ENCODE results near the gene INVS. TPM values are rescaled to one million over a fixed set of nuclear protein-coding genes. Genes with fewer than 3 reads are reported as not detected.

Gene INVS
- total RNA-seq, 1 experiment from 2014 or later: 21.1 TPM

- no peak for TF ChIP-seq REST (IDR thresholded peaks at IDR 0.05; ENCODE audit: low read depth)
- TF ChIP-seq JUND (IDR thresholded peaks at IDR 0.05): no peak
Measured at GRCh38 chr9:100087218-100087617, 11.8 kb upstream of the INVS start (continued).

- H3K4me2 ChIP-seq (ENCODE audit: low read length): no peak overlapping the region
- CTCF ChIA-PET: no interaction called here
Measured at GRCh38 chr9:100088202-100088601, 10.8 kb upstream of the INVS start.

More at GRCh38 chr9:100088202-100088601, 10.8 kb upstream of the INVS start:
- Histone ChIP-seq H3K9ac (ENCODE audit: low read length) (no peak overlapping the region), H3K79me2 (ENCODE audit: insufficient read depth, low read length) (peaks cover 86% of the 10 kb centered on the region), H3K4me3 (replicated peaks in 1 of 2; ENCODE audit: low read depth in 1 of 2, low read length in 2 of 2) (no peak overlapping the region), H3K9me2 (ENCODE audit: insufficient read depth) (no peaks in the 10 kb centered on the region), H3K4me1 (ENCODE audit: control insufficient read depth in 1 of 2, insufficient read depth in 2 of 2, low read length in 2 of 2) (no peaks in the 10 kb centered on the region), H3K9me3 (ENCODE audit: control insufficient read depth in 1 of 2, insufficient read depth in 1 of 2, low read depth in 1 of 2, low read length in 2 of 2) (no peaks in the 10 kb centered on the region), H3K27me3 (ENCODE audit: insufficient read depth, low read length) (no peaks in the 10 kb centered on the region), H4K20me1 (ENCODE audit: insufficient read depth) (peaks cover 12% of the 10 kb centered on the region; the same call in 1 of the 2 replicates), H3K36me3 (ENCODE audit: control insufficient read depth in 1 of 2, insufficient read depth in 2 of 2, low read length in 2 of 2) (no peaks in the 10 kb centered on the region), H2AFZ (ENCODE audit: low read depth, low read length, poor library complexity, severe bottlenecking) (no peak overlapping the region), H3K27ac (ENCODE audit: low read depth, low read length) (no peak overlapping the region)
- TF ChIP-seq POLR2AphosphoS5 (IDR thresholded peaks at IDR 0.05; ENCODE audit: low read depth, low read length): no peak
- no peak for TF ChIP-seq YY1 (IDR thresholded peaks at IDR 0.05; ENCODE audit: extremely low read depth, insufficient replicate concordance, low read depth, low read length)
- no peak for TF ChIP-seq RAD21 (IDR thresholded peaks at IDR 0.05; ENCODE audit: low read depth)
- no peak for TF ChIP-seq EGR1 (IDR thresholded peaks at IDR 0.05; ENCODE audit: low read depth)
- no peak for TF ChIP-seq EZH2 (IDR thresholded peaks at IDR 0.05)
- TF ChIP-seq TCF7L2 (IDR thresholded peaks at IDR 0.05; ENCODE audit: borderline replicate concordance, extremely low read depth, insufficient read depth, insufficient read length): no peak
- TF ChIP-seq ZNF274 (IDR thresholded peaks at IDR 0.05; ENCODE audit: low read depth, low read length): no peak
- TF ChIP-seq CTCF (IDR thresholded peaks at IDR 0.05 in 2 of 3, conservative IDR thresholded peaks at IDR 0.05 in 1 of 3; ENCODE audit: borderline replicate concordance in 1 of 3, insufficient read depth in 1 of 3, low read depth in 2 of 3, low read length in 2 of 3): no peak
- intact Hi-C loops (cut with micrococcal nuclease): no loop called here
- DNase-seq (ENCODE audit: low read depth, low spot score) (no peak), ATAC-seq (no peak)
- BruUV-seq (replicated peaks): no TSS peak
- ChIA-PET POLR2A (no interaction called here), RAD21 (ENCODE audit: low non-redundant PET in 1 of 2, low total read pairs in 2 of 2, uncharacterized antibody in 2 of 2, unreplicated experiment in 2 of 2) (no interaction called here)

Measured in HCT116 (cell line).